HepG2 (cell line): ENCODE data around the gene ICE2.

Experiments used
- HINFP ChIP-seq: sonication (generic); formaldehyde crosslinking; IDR thresholded peaks from 2 replicates; pipeline ENCODE4 v1.4.0; 2020; ENCODE audit warnings: low read depth, mild to moderate bottlenecking, missing genetic modification reagents
- MAZ ChIP-seq, 2 experiments: sonication (generic) in 1 of 2; formaldehyde crosslinking in 1 of 2; IDR thresholded peaks; 2 replicates each; pipeline versions ENCODE4 v1.5.0 to v1.6.1; 2012 to 2020; ENCODE audit warnings: low read depth in 2 of 2, mild to moderate bottlenecking in 2 of 2, borderline replicate concordance in 1 of 2, improper control_type of control experiment in 1 of 2, low read length in 1 of 2, missing genetic modification reagents in 1 of 2, moderate library complexity in 1 of 2
- MTA3 ChIP-seq: sonication (generic); formaldehyde crosslinking; IDR thresholded peaks from 2 replicates; pipeline ENCODE4 v1.4.0; 2020; ENCODE audit warnings: missing genetic modification reagents
- POLR2AphosphoS5 ChIP-seq: IDR thresholded peaks from 2 replicates; pipeline ENCODE4 v1.6.1; 2012; ENCODE audit warnings: low read depth, low read length
- TCF7 ChIP-seq: sonication (generic); IDR thresholded peaks from 2 replicates; pipeline ENCODE4 v1.6.1; 2016; ENCODE audit warnings: antibody characterized with exemption, low read depth
- ZNF24 ChIP-seq: fragments of 450-650 bp; IDR thresholded peaks from 2 replicates; pipeline ENCODE4 v1.6.1; 2017; ENCODE audit warnings: antibody characterized with exemption, mild to moderate bottlenecking
- ZNF496 ChIP-seq: sonication (generic); formaldehyde crosslinking; IDR thresholded peaks from 2 replicates; pipeline ENCODE4 v1.8.1; 2023; ENCODE audit warnings: mild to moderate bottlenecking, moderate library complexity, missing genetic modification reagents; ENCODE audit not compliant: insufficient replicate concordance
- ZNF543 ChIP-seq: sonication (generic); formaldehyde crosslinking; IDR thresholded peaks from 2 replicates; pipeline ENCODE4 v1.4.0; 2020; ENCODE audit warnings: mild to moderate bottlenecking, missing genetic modification reagents

GRCh38 chr15:60454824-60455223 is 24.1 kb downstream of the ICE2 start:
- TF ChIP-seq TCF7 (no peak), ZNF24 (no peak), ZNF496 (CRISPR knock-in tag) (no peak), MTA3 (CRISPR knock-in tag) (no peak), POLR2AphosphoS5 (no peak), ZNF543 (CRISPR knock-in tag) (no peak), MAZ (IDR thresholded peaks at IDR 0.05; ENCODE audit: borderline replicate concordance, low read depth, low read length) (no peak), MAZ (CRISPR knock-in tag; IDR thresholded peaks at IDR 0.05; ENCODE audit: low read depth) (no peak), HINFP (CRISPR knock-in tag) (no peak)
